GM12875 (cell line): ENCODE results near the gene DMRT3.

Experiments
- H3K4me3 ChIP-seq: one replicate; pipeline ENCODE4 v1.5.1; 2011; ENCODE audit warnings: low read depth, low read length, control low read depth
- CTCF ChIP-seq: IDR thresholded peaks from 2 replicates; pipeline ENCODE4 v1.5.1; 2011; ENCODE audit warnings: low read depth, mild to moderate bottlenecking, control low read depth, inconsistent platforms, low read length, moderate library complexity, borderline replicate concordance; ENCODE audit not compliant: insufficient read depth

The DMRT3 gene

DNA sequence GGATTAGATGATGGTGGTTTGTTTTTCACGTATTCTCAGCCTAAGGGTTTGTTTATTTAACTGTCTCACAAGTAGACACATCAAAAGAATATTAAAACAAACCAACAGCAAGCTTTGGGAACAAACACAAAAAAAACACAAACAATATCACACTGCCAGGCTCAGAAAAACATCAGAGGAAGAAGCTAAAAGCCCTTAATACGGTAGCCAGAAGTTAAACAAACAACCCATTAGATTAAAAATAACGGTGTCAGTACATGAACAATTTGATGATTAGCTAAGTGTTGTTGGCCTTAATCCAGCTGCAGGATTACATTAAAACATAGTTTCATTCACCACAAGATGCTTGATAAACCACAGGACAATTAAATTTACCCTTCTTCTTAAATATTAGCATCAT is 57.8 kb downstream of the DMRT3 start:
- H3K4me3 ChIP-seq: no peak overlapping the region
- no peak for TF ChIP-seq CTCF

DNA sequence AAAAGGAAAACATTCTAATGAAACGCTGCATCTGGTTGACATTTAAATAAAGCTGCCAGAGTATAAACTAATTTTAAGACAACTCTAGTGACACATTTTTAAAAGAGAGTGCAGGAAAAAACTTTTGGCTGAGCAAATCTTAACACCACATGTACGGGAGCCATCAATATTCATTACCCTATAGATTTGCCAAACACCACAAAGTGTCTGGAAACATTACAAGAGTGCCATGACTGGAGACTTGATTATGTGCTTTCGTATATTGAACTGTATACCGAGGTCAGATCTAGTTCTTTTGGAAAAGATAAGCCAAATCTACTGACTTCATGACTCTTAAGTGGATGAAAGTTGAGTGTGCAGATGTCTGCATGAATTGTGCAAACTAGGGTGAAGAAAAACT is 63.1 kb downstream of the DMRT3 start:
- no peak overlapping the region for H3K4me3 ChIP-seq
- no peak for TF ChIP-seq CTCF
